PC-3 (cell line): ENCODE measurements around the gene MATN1. TPM values are rescaled to one million over a fixed set of nuclear protein-coding genes. Genes with fewer than 3 reads are reported as not detected.

Experiments
- ATAC-seq: fragments of 200-7000 bp; cut with Tn5 transposase; 2 replicates; pipeline ENCODE4 v1.9.1; 2020; ENCODE audit warnings: mild to moderate bottlenecking, moderate library complexity
- BruUV-seq: library from RNA; stranded (reverse); fragments of 400-500 nt; replicated peaks from 2 replicates; lab custom pipeline; 2021; lab: Mats Ljungman, UMichigan
- CTCF ChIA-PET: fragments of 300-600 bp; sonication (Branson Sonifier 250); formaldehyde crosslinking; loops from one replicate; lab custom pipeline; 2022; ENCODE audit warnings: antibody characterized with exemption; lab: Charles Lee
- POLR2A ChIA-PET: fragments of 300-600 bp; sonication (Branson Sonifier 250); formaldehyde crosslinking; loops from one replicate; lab custom pipeline; 2022; ENCODE audit warnings: antibody characterized with exemption; ENCODE audit not compliant: unreplicated experiment; lab: Charles Lee
- DNase-seq: peaks from one replicate; pipeline ENCODE4 v3.0.0-alpha.2; 2015
- H2AFZ ChIP-seq: fragments of 300-600 bp; sonication (generic); 2 replicates; pipeline ENCODE4 v1.6.0; 2016; ENCODE audit warnings: antibody characterized with exemption, low read length
- H3F3A ChIP-seq: fragments of 300-600 bp; sonication (generic); one replicate; pipeline ENCODE4 v1.6.0; 2017; ENCODE audit warnings: antibody characterized with exemption, low read length, control low read depth, mild to moderate bottlenecking; ENCODE audit not compliant: unreplicated experiment
- H3K27ac ChIP-seq: fragments of 300-600 bp; sonication (generic); 2 replicates; pipeline ENCODE4 v1.5.1; 2016; ENCODE audit warnings: mild to moderate bottlenecking, low read length
- H3K27me3 ChIP-seq: fragments of 300-600 bp; sonication (generic); 2 replicates; pipeline ENCODE4 v1.6.1; 2016; ENCODE audit warnings: low read length, mixed read lengths
- H3K36me3 ChIP-seq: fragments of 300-600 bp; sonication (generic); 2 replicates; pipeline ENCODE4 v1.6.1; 2016; ENCODE audit warnings: low read depth, mixed run types, low read length, mixed read lengths
- H3K4me1 ChIP-seq: fragments of 300-600 bp; sonication (generic); 2 replicates; pipeline ENCODE4 v1.5.1; 2016; ENCODE audit warnings: low read length; ENCODE audit not compliant: insufficient read depth
- H3K4me2 ChIP-seq: fragments of 300-600 bp; sonication (generic); 2 replicates; pipeline ENCODE4 v1.6.0; 2016; ENCODE audit warnings: low read length
- H3K4me3 ChIP-seq: fragments of 300-600 bp; sonication (generic); 2 replicates; pipeline ENCODE4 v1.5.1; 2016; ENCODE audit warnings: mild to moderate bottlenecking, low read length, mixed read lengths
- H3K79me2 ChIP-seq: fragments of 300-600 bp; sonication (generic); 2 replicates; pipeline ENCODE4 v1.6.1; 2017; ENCODE audit warnings: low read length, mixed read lengths
- H3K9ac ChIP-seq: fragments of 300-600 bp; sonication (generic); 2 replicates; pipeline ENCODE4 v1.6.0; 2016; ENCODE audit warnings: mild to moderate bottlenecking, low read length
- H3K9me2 ChIP-seq: fragments of 300-600 bp; sonication (generic); replicated peaks from 2 replicates; pipeline ENCODE4 v1.6.1; 2016; ENCODE audit warnings: mixed run types, low read length, mixed read lengths
- H3K9me3 ChIP-seq: fragments of 300-600 bp; sonication (generic); 2 replicates; pipeline ENCODE4 v1.6.1; 2016; ENCODE audit warnings: low read length, mixed read lengths
- H4K20me1 ChIP-seq: fragments of 300-600 bp; sonication (generic); 2 replicates; pipeline ENCODE4 v1.6.1; 2016; ENCODE audit warnings: low read length, mixed read lengths
- CTCF ChIP-seq: fragments of 300-600 bp; sonication (generic); conservative IDR thresholded peaks from 2 replicates; pipeline ENCODE4 v1.5.1; 2017; ENCODE audit warnings: antibody characterized with exemption, low read depth, mild to moderate bottlenecking, low read length
- EZH2 ChIP-seq: fragments of 300-600 bp; sonication (generic); IDR thresholded peaks from one replicate; pipeline ENCODE4 v1.6.1; 2017; ENCODE audit warnings: antibody characterized with exemption, mild to moderate bottlenecking, low read length; ENCODE audit not compliant: unreplicated experiment
- EZH2phosphoT487 ChIP-seq: fragments of 300-600 bp; sonication (generic); IDR thresholded peaks from 2 replicates; pipeline ENCODE4 v1.6.1; 2018; ENCODE audit warnings: mild to moderate bottlenecking, antibody characterized with exemption, low read length, borderline replicate concordance
- intact Hi-C: fragments of 100-400 bp; cut with micrococcal nuclease; formaldehyde crosslinking; loops from 2 replicates; pipeline ENCODE4 v1.9.0; 2023
- total RNA-seq: library from RNA; depleted of rRNA; stranded (reverse); fragments of >200 nt; gene quantifications from 2 replicates; pipeline ENCODE4 v1.2.3, GENCODE V29; 2014

MATN1 gene
- total RNA-seq, 1 experiment from 2014 or later = not detected

- Histone ChIP-seq H3K9me3 (no peaks in the 10 kb centered on the region), H3F3A (no peaks in the 10 kb centered on the region), H2AFZ (no peak overlapping the region), H3K4me1 (peaks cover 2% of the 10 kb centered on the region), H4K20me1 (no peaks in the 10 kb centered on the region), H3K4me3 (no peak overlapping the region), H3K27ac (no peak overlapping the region), H3K27me3 (no peaks in the 10 kb centered on the region), H3K36me3 (no peaks in the 10 kb centered on the region), H3K9ac (no peak overlapping the region), H3K9me2 (no peaks in the 10 kb centered on the region), H3K4me2 (no peak overlapping the region), H3K79me2 (no peaks in the 10 kb centered on the region)
- ChIA-PET CTCF (no interaction called here), POLR2A (no interaction called here)
- ATAC-seq (no peak), DNase-seq (no peak)
- TF ChIP-seq CTCF = no peak
- TF ChIP-seq EZH2 = no peak
- TF ChIP-seq EZH2phosphoT487 = no peak
- no TSS peak for BruUV-seq
- intact Hi-C loops = no loop called here
Measured at GRCh38 chr1:30762152-30762929, 39.0 kb upstream of the MATN1 start.

GRCh38 chr1:30761381-30762151 lies 38.2 kb upstream of the MATN1 start:
- no peaks in the 10 kb centered on the region for H3K79me2 ChIP-seq
- intact Hi-C loops = no loop called here
- TF ChIP-seq EZH2 = no peak
- TF ChIP-seq CTCF = no peak
- no peak for TF ChIP-seq EZH2phosphoT487
- H3K9ac ChIP-seq = no peak overlapping the region
- H3K4me2 ChIP-seq = no peak overlapping the region
- H2AFZ ChIP-seq = no peak overlapping the region
- DNase-seq (no peak), ATAC-seq (no peak)
- H3K9me2 ChIP-seq = no peaks in the 10 kb centered on the region
- H4K20me1 ChIP-seq = no peaks in the 10 kb centered on the region
- CTCF ChIA-PET = no interaction called here
- no peaks in the 10 kb centered on the region for H3K9me3 ChIP-seq
- BruUV-seq = no TSS peak
- no peaks in the 10 kb centered on the region for H3K27me3 ChIP-seq
- peaks cover 9% of the 10 kb centered on the region for H3K4me1 ChIP-seq
- no peak overlapping the region for H3K27ac ChIP-seq
- no peaks in the 10 kb centered on the region for H3F3A ChIP-seq
- POLR2A ChIA-PET = no interaction called here
- H3K36me3 ChIP-seq = no peaks in the 10 kb centered on the region
- H3K4me3 ChIP-seq = no peak overlapping the region
